Measurements from ENCODE around the gene LUZP2. TPM values are rescaled to one million over a fixed set of nuclear protein-coding genes. Genes with fewer than 3 reads are reported as not detected.

LUZP2 gene
- total and polyA plus RNA-seq, 4 donors, result 0.04 to 8.8 (median 0.09) TPM; not detected in 1

GRCh38 chr11:24624432-24624831 is 127.6 kb downstream of the LUZP2 start:
- no peak for ATAC-seq (ENCODE audit: insufficient read depth, low FRiP score)
- H3K4me3 ChIP-seq, result no peak overlapping the region
- DNase-seq, result no peak
- 87 to 91% methylated on average over 2 of the region's 2 CpGs for WGBS, 2 donors
- no peaks in the 10 kb centered on the region for H3K27me3 ChIP-seq (ENCODE audit: control insufficient read depth in 3 of 3, insufficient read depth in 3 of 3, low read length in 2 of 3)
- no peaks in the 10 kb centered on the region for H3K9me3 ChIP-seq (ENCODE audit: control insufficient read depth in 4 of 4, insufficient read depth in 3 of 4, low read length in 3 of 4)
- no peaks in the 10 kb centered on the region for H3K4me1 ChIP-seq (ENCODE audit: control insufficient read depth in 5 of 5, insufficient read depth in 5 of 5, low read length in 5 of 5)
- no peak overlapping the region for H3K27ac ChIP-seq (ENCODE audit: low read depth in 1 of 2, low read length in 1 of 2)
- TF ChIP-seq CTCF (IDR thresholded peaks at IDR 0.05; ENCODE audit: control extremely low read depth, extremely low read depth), result no peak
- no peaks in the 10 kb centered on the region for H3K36me3 ChIP-seq (ENCODE audit: control insufficient read depth in 4 of 4, insufficient read depth in 4 of 4, low read length in 4 of 4)
- H3K9ac ChIP-seq (ENCODE audit: insufficient read depth in 1 of 2, low read length in 2 of 2), result no peak overlapping the region

GRCh38 chr11:24625975-24626374 is 129.1 kb downstream of the LUZP2 start:
- ATAC-seq (ENCODE audit: insufficient read depth, low FRiP score) (no peak), DNase-seq (no peak)
- no peak overlapping the region for H3K9ac ChIP-seq (ENCODE audit: insufficient read depth in 1 of 2, low read length in 2 of 2)
- H3K27ac ChIP-seq (ENCODE audit: low read depth in 1 of 2, low read length in 1 of 2), result no peak overlapping the region
- no peak for TF ChIP-seq CTCF (IDR thresholded peaks at IDR 0.05; ENCODE audit: control extremely low read depth, extremely low read depth)
- H3K4me1 ChIP-seq (ENCODE audit: control insufficient read depth in 5 of 5, insufficient read depth in 5 of 5, low read length in 5 of 5), result no peaks in the 10 kb centered on the region
- no peaks in the 10 kb centered on the region for H3K27me3 ChIP-seq (ENCODE audit: control insufficient read depth in 3 of 3, insufficient read depth in 3 of 3, low read length in 2 of 3)
- H3K4me3 ChIP-seq, result no peak overlapping the region
- 75 to 78% methylated on average over 1 of the region's 1 CpG for WGBS, 2 donors
- H3K9me3 ChIP-seq (ENCODE audit: control insufficient read depth in 4 of 4, insufficient read depth in 3 of 4, low read length in 3 of 4), result no peaks in the 10 kb centered on the region
- H3K36me3 ChIP-seq (ENCODE audit: control insufficient read depth in 4 of 4, insufficient read depth in 4 of 4, low read length in 4 of 4), result no peaks in the 10 kb centered on the region

GRCh38 chr11:24628224-24628776 is 131.4 kb downstream of the LUZP2 start:
- no peak for TF ChIP-seq CTCF (IDR thresholded peaks at IDR 0.05; ENCODE audit: control extremely low read depth, extremely low read depth)
- Histone ChIP-seq H3K4me1 (ENCODE audit: control insufficient read depth in 5 of 5, insufficient read depth in 5 of 5, low read length in 5 of 5) (no peaks in the 10 kb centered on the region), H3K27ac (ENCODE audit: low read depth in 1 of 2, low read length in 1 of 2) (no peak overlapping the region), H3K36me3 (ENCODE audit: control insufficient read depth in 4 of 4, insufficient read depth in 4 of 4, low read length in 4 of 4) (no peaks in the 10 kb centered on the region), H3K9ac (ENCODE audit: insufficient read depth in 1 of 2, low read length in 2 of 2) (no peak overlapping the region), H3K27me3 (ENCODE audit: control insufficient read depth in 3 of 3, insufficient read depth in 3 of 3, low read length in 2 of 3) (no peaks in the 10 kb centered on the region), H3K9me3 (ENCODE audit: control insufficient read depth in 4 of 4, insufficient read depth in 3 of 4, low read length in 3 of 4) (no peaks in the 10 kb centered on the region), H3K4me3 (no peak overlapping the region)
- ATAC-seq (ENCODE audit: insufficient read depth, low FRiP score) (no peak), DNase-seq (no peak)
- WGBS, 2 donors, result 86% methylated on average over 5 of the region's 5 CpGs

- ATAC-seq (ENCODE audit: insufficient read depth, low FRiP score), result no peak
- Histone ChIP-seq H3K27me3 (ENCODE audit: control insufficient read depth in 3 of 3, insufficient read depth in 3 of 3, low read length in 2 of 3) (no peaks in the 10 kb centered on the region), H3K9ac (ENCODE audit: insufficient read depth in 1 of 2, low read length in 2 of 2) (no peak overlapping the region), H3K9me3 (ENCODE audit: control insufficient read depth in 4 of 4, insufficient read depth in 3 of 4, low read length in 3 of 4) (no peaks in the 10 kb centered on the region), H3K36me3 (ENCODE audit: control insufficient read depth in 4 of 4, insufficient read depth in 4 of 4, low read length in 4 of 4) (no peaks in the 10 kb centered on the region), H3K27ac (ENCODE audit: low read depth in 1 of 2, low read length in 1 of 2) (no peak overlapping the region), H3K4me1 (ENCODE audit: control insufficient read depth in 5 of 5, insufficient read depth in 5 of 5, low read length in 5 of 5) (no peaks in the 10 kb centered on the region), H3K4me3 (no peak overlapping the region)
- DNase-seq, result no peak
- WGBS, 2 donors, result 77 to 87% methylated on average over 4 of the region's 4 CpGs
- TF ChIP-seq CTCF (IDR thresholded peaks at IDR 0.05; ENCODE audit: control extremely low read depth, extremely low read depth), result no peak
Observed at GRCh38 chr11:24634606-24635160, 137.8 kb downstream of the LUZP2 start.
